Stimulated activated CD4-positive, alpha-beta T cell treated with anti-CD3 and anti-CD28 coated beads, Interleukin-15, amount 100 ng/mL, for 24 hours (primary cell): ENCODE data around the gene CDH4.
"Not testable (repeated sequence)": the region's sequence is repeated elsewhere in the genome, so short reads cannot be mapped to it uniquely, and the experiment has no call there.

Experiments used
- DNase-seq: peaks from one replicate; pipeline ENCODE4 v3.0.0-alpha.2; 2020

Gene CDH4

GRCh38 chr20:61253640-61254511 lies 1.8 kb downstream of the CDH4 start:
- DNase-seq: peak; percentile 3

GRCh38 chr20:61254881-61255626 lies 3.0 kb downstream of the CDH4 start:
- no peak for DNase-seq

GRCh38 chr20:61256365-61256764 lies 4.3 kb downstream of the CDH4 start:
- DNase-seq: no peak

- no peak for DNase-seq
Measured at GRCh38 chr20:61256824-61257223, 4.8 kb downstream of the CDH4 start.

- DNase-seq: no peak
Measured at GRCh38 chr20:61257611-61258010, 5.5 kb downstream of the CDH4 start.

DNA sequence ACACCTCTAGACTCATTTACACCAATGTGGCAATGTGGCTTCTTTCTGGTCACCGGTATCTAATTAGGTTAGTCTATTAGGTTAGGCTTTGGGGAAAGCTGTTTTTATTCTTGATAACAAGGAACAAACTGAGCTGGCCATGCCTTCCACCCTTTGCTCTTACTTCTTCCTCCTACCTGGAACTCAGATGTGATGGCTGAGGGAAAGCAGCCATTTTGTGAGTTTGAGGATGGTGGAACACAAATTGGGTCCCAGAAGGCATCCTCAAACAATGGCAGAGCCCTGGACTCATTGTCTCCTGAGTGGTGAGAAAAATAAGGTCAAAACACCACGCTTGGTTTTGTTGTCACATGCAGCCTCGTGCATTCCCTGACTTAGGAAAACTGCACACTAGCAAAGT lies 7.7 kb downstream of the CDH4 start:
- no peak for DNase-seq

- DNase-seq: no peak
Measured at GRCh38 chr20:61260905-61261304, 8.8 kb downstream of the CDH4 start.

GRCh38 chr20:61262036-61262435 lies 10.0 kb downstream of the CDH4 start:
- no peak for DNase-seq

GRCh38 chr20:61262514-61262913 lies 10.5 kb downstream of the CDH4 start:
- no peak for DNase-seq

- peak; percentile 53 for DNase-seq
Measured at GRCh38 chr20:61263084-61263695, 11.1 kb downstream of the CDH4 start.

GRCh38 chr20:61263938-61264337 lies 11.9 kb downstream of the CDH4 start:
- DNase-seq: no peak

DNA sequence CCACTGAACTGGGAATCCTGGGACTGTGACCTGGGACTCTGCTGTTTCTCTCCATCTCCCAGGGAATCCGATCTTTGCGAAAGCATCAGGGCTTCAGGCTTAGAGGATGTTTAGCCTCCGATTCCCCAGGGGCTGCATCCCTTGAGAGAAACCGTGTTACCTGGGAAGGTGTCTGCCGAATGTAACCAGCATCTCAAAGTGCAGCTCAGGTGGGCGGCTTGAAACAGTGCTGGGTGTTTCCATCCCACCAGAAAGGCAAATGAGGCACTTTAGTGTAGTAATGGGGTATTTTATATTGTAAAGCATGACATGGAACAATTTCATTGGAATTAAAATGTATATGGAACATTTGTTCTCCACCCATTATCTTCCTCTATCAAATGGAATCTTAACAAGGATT lies 15.2 kb downstream of the CDH4 start:
- DNase-seq: no peak

DNA sequence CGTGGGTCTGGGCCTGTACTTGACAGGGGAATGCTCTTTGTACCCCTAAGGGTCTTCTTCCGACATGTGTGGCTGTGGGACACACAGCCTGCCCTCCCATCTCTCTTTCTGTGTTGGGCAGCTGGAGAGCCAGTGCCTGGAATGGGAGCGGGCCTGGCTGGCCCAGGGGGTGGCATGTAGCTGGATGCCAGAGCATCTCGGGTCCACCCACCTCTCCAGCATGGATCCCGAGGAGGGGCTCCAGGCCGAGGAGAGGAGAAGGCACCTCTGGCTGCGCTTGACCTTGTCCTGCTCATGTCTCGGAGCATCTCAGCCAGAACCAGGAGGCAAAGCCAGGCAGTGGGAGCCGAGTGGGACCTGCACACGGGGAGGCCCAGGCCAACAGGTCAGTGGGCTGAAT lies 16.0 kb downstream of the CDH4 start:
- no peak for DNase-seq

DNA sequence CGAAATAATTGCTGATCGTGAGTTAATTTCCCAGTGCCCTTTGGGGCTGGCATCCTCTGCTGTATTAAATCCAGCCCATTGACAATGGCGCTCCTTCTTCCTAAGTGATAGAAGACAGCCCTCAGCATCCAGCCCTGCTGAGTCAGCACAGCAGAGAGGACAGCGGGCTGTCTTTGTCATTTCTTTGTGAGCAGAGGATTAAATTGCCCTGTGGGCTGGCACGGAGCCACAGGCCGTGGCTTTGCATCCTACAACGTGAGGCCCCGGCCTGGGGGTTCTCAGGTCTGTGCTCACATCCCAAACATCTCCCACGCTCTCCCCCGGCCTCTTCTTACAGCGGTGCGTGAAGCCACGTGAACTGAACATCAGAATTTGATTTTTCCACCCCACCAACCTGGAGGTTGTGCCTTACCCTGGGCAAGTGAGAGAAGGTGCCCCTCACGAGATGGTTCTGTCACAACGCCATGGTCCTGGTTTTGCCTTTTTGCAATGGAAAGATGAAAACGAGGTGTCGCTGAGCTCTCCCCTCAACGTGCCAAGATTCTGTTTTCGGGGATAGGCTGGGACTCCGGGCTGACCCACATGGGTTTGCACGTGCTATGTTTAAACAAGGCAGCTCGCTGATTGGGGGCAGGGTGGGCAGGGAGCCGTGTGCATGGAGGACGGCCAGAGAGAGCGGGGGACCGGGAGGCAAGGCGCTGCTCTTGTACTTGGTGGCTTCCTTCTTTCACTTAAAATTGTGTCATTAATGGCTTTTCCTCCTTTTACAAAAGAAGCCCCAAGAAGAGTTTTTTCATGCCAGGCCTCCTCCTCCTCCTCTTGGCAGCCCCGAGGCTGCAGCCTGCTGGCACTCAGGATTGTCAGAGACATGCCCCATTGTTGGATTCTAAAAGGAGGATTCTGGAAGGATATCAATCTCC lies 19.5 kb downstream of the CDH4 start:
- DNase-seq: no peak

DNA sequence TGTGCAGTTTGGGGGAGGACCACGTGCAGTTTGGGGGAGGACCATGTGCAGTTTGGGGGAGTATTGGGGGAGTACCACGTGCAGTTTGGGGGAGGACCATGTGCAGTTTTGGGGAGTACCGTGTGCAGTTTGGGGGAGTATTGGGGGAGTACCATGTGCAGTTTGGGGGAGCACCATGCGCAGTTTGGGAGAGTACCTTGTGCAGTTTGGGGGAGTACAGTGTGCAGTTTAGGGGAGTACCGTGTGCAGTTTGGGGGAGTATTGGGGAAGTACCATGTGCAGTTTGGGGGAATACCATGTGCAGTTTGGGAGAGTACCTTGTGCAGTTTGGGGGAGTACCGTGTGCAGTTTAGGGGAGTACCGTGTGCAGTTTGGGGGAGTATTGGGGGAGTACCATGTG lies 21.0 kb downstream of the CDH4 start:
- not testable (repeated sequence) for DNase-seq

- not testable (repeated sequence) for DNase-seq
Measured at GRCh38 chr20:61273666-61274065, 21.6 kb downstream of the CDH4 start.

DNA sequence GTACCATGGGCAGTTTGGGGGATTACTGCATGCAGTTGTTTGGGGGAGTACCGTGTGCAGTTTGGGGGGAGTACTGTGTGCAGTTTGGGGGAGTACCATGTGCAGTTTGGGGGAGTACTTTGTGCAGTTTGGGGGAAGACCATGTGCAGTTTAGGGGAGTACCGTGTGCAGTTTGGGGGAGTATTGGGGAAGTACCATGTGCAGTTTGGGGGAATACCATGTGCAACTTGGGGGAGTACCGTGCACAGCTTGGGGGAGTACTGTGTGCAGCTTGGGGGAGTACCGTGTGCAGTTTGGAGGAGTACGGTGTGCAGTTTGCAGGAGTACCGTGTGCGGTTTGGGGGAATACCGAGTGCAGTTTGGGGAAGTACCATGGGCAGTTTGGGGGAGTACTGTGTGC lies 22.3 kb downstream of the CDH4 start:
- DNase-seq: no peak

DNA sequence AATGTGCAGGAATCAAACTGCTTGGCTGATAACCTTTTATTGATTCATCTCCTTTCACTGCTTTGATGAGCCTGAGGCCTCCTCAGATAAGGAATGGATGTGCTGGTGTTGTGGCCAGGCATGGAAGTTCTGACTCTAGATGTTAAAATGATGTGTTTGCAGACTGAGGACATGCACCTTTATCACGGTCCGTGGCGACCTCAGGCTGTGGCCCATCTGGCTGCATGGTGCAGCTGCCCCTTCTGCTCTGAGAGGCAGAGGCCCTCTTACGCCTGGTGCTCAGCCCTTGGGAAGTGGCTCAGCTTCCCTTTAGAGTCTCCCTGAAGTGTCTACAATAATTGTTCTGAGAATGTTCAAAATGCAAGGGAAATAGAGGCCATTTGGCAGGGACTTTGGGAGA lies 26.2 kb downstream of the CDH4 start:
- DNase-seq: no peak

DNA sequence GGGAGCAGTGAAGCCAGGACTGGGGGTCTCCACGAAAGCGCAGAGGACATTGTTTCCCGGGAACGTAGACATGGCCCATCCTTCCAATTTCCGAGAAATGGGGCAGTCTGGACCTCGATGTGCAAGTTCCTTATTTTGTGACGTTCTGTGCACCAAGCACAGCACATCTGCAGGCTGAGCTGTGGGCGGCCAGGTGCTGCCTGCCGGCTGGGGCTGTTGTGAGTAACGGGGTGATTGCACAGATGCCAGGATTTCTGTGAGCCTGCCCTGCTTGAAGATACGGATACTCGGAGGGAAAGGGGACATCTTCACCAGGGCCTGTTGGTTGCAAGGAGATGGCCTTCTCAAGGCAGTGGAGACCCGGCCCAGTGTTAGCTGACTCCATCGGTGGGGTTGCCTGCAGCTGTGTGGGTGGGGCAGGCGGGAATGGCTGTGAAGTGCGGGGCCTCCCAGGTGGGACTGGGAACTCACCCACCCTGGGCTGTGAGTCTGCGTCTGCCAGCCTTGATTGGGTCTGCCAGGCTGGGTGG lies 27.6 kb downstream of the CDH4 start:
- DNase-seq: no peak

- no peak for DNase-seq
Measured at GRCh38 chr20:61280217-61280980, 28.3 kb downstream of the CDH4 start.

GRCh38 chr20:61281286-61281795 lies 29.3 kb downstream of the CDH4 start:
- DNase-seq: no peak
